Measurements from ENCODE around the gene MYRIP. TPM values are rescaled to one million over a fixed set of nuclear protein-coding genes. Genes with fewer than 3 reads are reported as not detected.

MYRIP gene
- polyA plus RNA-seq, 3 donors: not detected

DNA sequence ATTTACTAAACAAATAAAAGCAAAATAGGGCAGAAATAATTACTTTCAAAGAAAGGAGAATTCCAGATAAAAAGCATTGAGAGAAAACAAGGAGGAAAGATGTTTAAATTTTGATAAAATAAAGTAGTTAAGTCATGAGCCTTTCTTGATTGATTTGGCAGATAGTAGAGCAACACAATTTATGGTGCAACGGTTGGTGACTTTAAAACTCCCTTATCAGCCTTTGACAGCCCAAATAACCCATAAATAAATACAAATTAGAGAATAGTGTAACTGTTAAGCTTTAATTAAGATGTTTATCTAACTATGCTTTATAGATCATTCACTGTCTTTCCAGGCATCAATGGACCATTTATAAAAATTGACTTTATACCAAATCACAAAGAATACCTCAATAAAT lies 446.1 kb downstream of the MYRIP start:
- H3K27me3 Mint-ChIP-seq (ENCODE audit: low read depth in 3 of 3): peaks cover 0 to 2% (median 1%) of the 10 kb centered on the region in 3 donors

DNA sequence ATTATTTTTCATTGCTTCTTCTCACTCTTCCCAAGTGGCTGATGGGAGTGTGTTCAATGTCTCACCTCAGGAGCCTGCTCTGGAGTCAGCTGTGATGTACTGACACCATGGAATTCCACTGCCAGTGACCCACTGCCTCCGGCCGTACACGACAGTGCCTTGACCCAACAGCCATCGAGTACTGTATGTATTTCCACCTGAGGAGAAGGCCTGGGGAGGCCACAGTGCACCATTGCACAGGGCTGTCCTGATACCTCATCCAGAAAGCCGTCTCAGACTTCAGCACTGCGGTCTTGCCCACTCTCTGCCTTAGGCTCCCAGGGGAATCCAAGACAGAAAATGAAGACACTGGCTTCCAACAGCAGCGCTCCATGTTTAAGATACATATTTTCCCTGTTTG lies 448.7 kb downstream of the MYRIP start:
- intact Hi-C loops (cut with micrococcal nuclease): no loop called here
- Mint-ChIP-seq H3K36me3 (no peaks in the 10 kb centered on the region), H3K27ac (peak overlapping the region in 1 of 7 donors; percentile 51), H3K27me3 (ENCODE audit: low read depth in 3 of 3) (peaks cover 0 to 2% (median 1%) of the 10 kb centered on the region in 3 donors), H3K4me3 (no peak overlapping the region), H3K9me3 (no peaks in the 10 kb centered on the region), H3K4me1 (peaks cover 6% of the 10 kb centered on the region)
- 98% methylated on average over 6 of the region's 7 CpGs for WGBS (ENCODE audit: insufficient coverage)
- TF ChIP-seq, protein P1, sequence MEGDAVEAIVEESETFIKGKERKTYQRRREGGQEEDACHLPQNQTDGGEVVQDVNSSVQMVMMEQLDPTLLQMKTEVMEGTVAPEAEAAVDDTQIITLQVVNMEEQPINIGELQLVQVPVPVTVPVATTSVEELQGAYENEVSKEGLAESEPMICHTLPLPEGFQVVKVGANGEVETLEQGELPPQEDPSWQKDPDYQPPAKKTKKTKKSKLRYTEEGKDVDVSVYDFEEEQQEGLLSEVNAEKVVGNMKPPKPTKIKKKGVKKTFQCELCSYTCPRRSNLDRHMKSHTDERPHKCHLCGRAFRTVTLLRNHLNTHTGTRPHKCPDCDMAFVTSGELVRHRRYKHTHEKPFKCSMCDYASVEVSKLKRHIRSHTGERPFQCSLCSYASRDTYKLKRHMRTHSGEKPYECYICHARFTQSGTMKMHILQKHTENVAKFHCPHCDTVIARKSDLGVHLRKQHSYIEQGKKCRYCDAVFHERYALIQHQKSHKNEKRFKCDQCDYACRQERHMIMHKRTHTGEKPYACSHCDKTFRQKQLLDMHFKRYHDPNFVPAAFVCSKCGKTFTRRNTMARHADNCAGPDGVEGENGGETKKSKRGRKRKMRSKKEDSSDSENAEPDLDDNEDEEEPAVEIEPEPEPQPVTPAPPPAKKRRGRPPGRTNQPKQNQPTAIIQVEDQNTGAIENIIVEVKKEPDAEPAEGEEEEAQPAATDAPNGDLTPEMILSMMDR (IDR thresholded peaks at IDR 0.05): no peak
- Histone ChIP-seq H3K9me3 (replicated peaks in 1 of 2; ENCODE audit: control insufficient read depth in 1 of 2, insufficient read depth in 1 of 2, low read length in 2 of 2) (no peaks in the 10 kb centered on the region), H3K36me3 (replicated peaks in 1 of 2; ENCODE audit: control insufficient read depth in 1 of 2, insufficient read depth in 2 of 2, low read length in 2 of 2) (no peaks in the 10 kb centered on the region), H3K79me2 (ENCODE audit: insufficient read depth, low read length) (no peaks in the 10 kb centered on the region), H3K27me3 (ENCODE audit: control insufficient read depth in 2 of 2, insufficient read depth in 2 of 2, low read length in 2 of 2) (no peaks in the 10 kb centered on the region), H4K20me1 (ENCODE audit: insufficient read depth, low read length) (no peaks in the 10 kb centered on the region), H3K27ac (ENCODE audit: low read depth in 1 of 2, low read length in 2 of 2) (no peak overlapping the region), H3K4me2 (replicated peaks; ENCODE audit: extremely low read depth, low read length, poor library complexity, severe bottlenecking) (no peak overlapping the region), H3K4me1 (ENCODE audit: control insufficient read depth in 1 of 2, insufficient read depth in 2 of 2, low read length in 2 of 2) (peaks cover 4 to 8% of the 10 kb centered on the region in 2 donors), H3K4me3 (replicated peaks in 1 of 3; ENCODE audit: low read depth in 2 of 3, low read length in 3 of 3) (no peak overlapping the region), H2AFZ (ENCODE audit: insufficient read depth, low read depth, low read length, poor library complexity, severe bottlenecking) (no peak overlapping the region), H3K9ac (ENCODE audit: insufficient read depth, low read length, poor library complexity, severe bottlenecking) (no peak overlapping the region)
- no peak for DNase-seq

More for the DNA sequence above, 446.1 kb downstream of the MYRIP start:
- H4K20me1 ChIP-seq (ENCODE audit: insufficient read depth, low read length): no peaks in the 10 kb centered on the region
- no peaks in the 10 kb centered on the region for H3K9me3 ChIP-seq (replicated peaks in 1 of 2; ENCODE audit: control insufficient read depth in 1 of 2, insufficient read depth in 1 of 2, low read length in 2 of 2)
- no peaks in the 10 kb centered on the region for H3K27me3 ChIP-seq (ENCODE audit: control insufficient read depth in 2 of 2, insufficient read depth in 2 of 2, low read length in 2 of 2)
- H3K36me3 ChIP-seq (replicated peaks in 1 of 2; ENCODE audit: control insufficient read depth in 1 of 2, insufficient read depth in 2 of 2, low read length in 2 of 2): no peaks in the 10 kb centered on the region
- no CpG with 5 or more reads among the region's 1 CpG for WGBS (ENCODE audit: insufficient coverage)
- DNase-seq: no peak
- H2AFZ ChIP-seq (ENCODE audit: insufficient read depth, low read depth, low read length, poor library complexity, severe bottlenecking): no peak overlapping the region
- Mint-ChIP-seq H3K4me1 (peaks cover 6% of the 10 kb centered on the region), H3K36me3 (no peaks in the 10 kb centered on the region), H3K9me3 (no peaks in the 10 kb centered on the region), H3K4me3 (no peak overlapping the region), H3K27ac (no peak overlapping the region)
- H3K4me3 ChIP-seq (replicated peaks in 1 of 3; ENCODE audit: low read depth in 2 of 3, low read length in 3 of 3): no peak overlapping the region
- no peak overlapping the region for H3K9ac ChIP-seq (ENCODE audit: insufficient read depth, low read length, poor library complexity, severe bottlenecking)
- intact Hi-C loops (cut with micrococcal nuclease): no loop called here
- no peaks in the 10 kb centered on the region for H3K79me2 ChIP-seq (ENCODE audit: insufficient read depth, low read length)
- H3K4me1 ChIP-seq (ENCODE audit: control insufficient read depth in 1 of 2, insufficient read depth in 2 of 2, low read length in 2 of 2): peaks cover 4 to 8% of the 10 kb centered on the region in 2 donors
- no peak overlapping the region for H3K4me2 ChIP-seq (replicated peaks; ENCODE audit: extremely low read depth, low read length, poor library complexity, severe bottlenecking)
- TF ChIP-seq, protein P1 (IDR thresholded peaks at IDR 0.05): no peak
- no peak overlapping the region for H3K27ac ChIP-seq (ENCODE audit: low read depth in 1 of 2, low read length in 2 of 2)
